DMS 273 (cell line): ENCODE data around the gene HBG1.

Experiments used
- DNase-seq: peaks from one replicate; lab custom pipeline; 2025; ENCODE audit not compliant: unreplicated experiment; lab: John Stamatoyannopoulos, UW

The HBG1 gene

GRCh38 chr11:5228124-5228523 lies 21.5 kb downstream of the HBG1 start:
- no peak for DNase-seq

- no peak for DNase-seq
Measured at GRCh38 chr11:5227681-5228080, 22.0 kb downstream of the HBG1 start.

- no peak for DNase-seq
Measured at GRCh38 chr11:5226732-5227310, 22.8 kb downstream of the HBG1 start, which contains the start of gene HBB. HBB (minus strand) TSS chr11:5227071; CDS start chr11:5227021, 50 bp downstream.

GRCh38 chr11:5225480-5225871 lies 24.2 kb downstream of the HBG1 start:
- no peak for DNase-seq

GRCh38 chr11:5224538-5225479 lies 24.8 kb downstream of the HBG1 start:
- DNase-seq: no peak

- DNase-seq: no peak
Measured at GRCh38 chr11:5223686-5224085, 26.0 kb downstream of the HBG1 start.

GRCh38 chr11:5223146-5223545 lies 26.5 kb downstream of the HBG1 start:
- DNase-seq: no peak

GRCh38 chr11:5210376-5210885 lies 39.2 kb downstream of the HBG1 start:
- no peak for DNase-seq

GRCh38 chr11:5204787-5205186 lies 44.9 kb downstream of the HBG1 start:
- peak; percentile 31 for DNase-seq

GRCh38 chr11:5203366-5203765 lies 46.3 kb downstream of the HBG1 start:
- no peak for DNase-seq

- no peak for DNase-seq
Measured at GRCh38 chr11:5200582-5200981, 49.1 kb downstream of the HBG1 start, which contains the start of gene OR51V1. OR51V1 (minus strand) TSS chr11:5200682; CDS start chr11:5200682, 0 bp downstream.

- DNase-seq: no peak
Measured at GRCh38 chr11:5198285-5198684, 51.4 kb downstream of the HBG1 start.
